GM12872 (cell line): ENCODE measurements around the gene SNAPC3.

ENCODE experiments used
- TF ChIP-seq, protein P1 (sequence below): IDR thresholded peaks from 3 replicates; pipeline ENCODE4 v1.5.1; 2011; ENCODE audit warnings: low read depth, mild to moderate bottlenecking, low read length, moderate library complexity; ENCODE audit not compliant: insufficient read depth

Gene SNAPC3

DNA sequence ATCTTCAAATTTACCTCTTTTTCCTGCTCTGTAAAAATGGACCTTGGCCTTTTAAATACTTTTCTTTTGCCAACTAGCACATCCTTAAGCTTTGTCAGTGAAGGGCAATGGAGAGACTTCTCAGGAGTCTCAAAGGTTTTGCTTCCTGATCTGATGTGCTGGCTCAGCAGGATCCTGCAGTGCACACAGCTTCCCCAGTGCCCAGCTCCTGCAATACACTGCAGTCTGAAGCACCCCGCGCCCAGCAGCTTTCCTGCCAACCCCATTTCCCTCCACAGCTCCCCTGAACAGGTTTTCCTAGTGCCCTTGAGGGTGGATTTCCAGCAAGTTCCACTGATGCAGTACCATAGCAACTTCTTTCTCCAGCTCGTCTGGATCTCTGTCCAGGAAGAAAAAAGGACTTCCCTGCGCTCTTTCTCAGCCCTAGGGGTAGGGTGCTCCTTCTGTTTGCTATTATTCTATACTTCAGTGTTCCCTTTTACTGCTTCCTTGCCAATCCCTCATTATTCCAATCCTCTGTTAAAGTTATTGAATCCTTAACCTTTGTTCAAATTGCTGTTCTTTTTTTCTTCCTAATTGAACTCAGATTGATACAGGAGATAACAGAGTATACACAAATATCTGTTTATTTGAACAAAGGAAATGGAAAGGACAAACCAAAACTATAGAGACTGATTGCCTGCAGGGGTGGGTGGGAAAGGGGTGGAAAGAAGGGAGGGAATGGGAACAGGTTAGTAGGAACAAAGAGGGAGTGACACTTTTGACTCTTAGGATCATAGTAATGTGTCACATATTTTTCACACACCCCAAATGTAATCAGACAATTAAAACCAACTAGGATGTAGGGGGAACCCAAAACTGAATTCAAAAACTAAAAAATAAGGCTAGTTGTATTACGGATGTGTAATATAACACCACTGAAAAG, 8.5 kb downstream of the SNAPC3 start:
- TF ChIP-seq, protein P1, sequence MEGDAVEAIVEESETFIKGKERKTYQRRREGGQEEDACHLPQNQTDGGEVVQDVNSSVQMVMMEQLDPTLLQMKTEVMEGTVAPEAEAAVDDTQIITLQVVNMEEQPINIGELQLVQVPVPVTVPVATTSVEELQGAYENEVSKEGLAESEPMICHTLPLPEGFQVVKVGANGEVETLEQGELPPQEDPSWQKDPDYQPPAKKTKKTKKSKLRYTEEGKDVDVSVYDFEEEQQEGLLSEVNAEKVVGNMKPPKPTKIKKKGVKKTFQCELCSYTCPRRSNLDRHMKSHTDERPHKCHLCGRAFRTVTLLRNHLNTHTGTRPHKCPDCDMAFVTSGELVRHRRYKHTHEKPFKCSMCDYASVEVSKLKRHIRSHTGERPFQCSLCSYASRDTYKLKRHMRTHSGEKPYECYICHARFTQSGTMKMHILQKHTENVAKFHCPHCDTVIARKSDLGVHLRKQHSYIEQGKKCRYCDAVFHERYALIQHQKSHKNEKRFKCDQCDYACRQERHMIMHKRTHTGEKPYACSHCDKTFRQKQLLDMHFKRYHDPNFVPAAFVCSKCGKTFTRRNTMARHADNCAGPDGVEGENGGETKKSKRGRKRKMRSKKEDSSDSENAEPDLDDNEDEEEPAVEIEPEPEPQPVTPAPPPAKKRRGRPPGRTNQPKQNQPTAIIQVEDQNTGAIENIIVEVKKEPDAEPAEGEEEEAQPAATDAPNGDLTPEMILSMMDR, result no peak

DNA sequence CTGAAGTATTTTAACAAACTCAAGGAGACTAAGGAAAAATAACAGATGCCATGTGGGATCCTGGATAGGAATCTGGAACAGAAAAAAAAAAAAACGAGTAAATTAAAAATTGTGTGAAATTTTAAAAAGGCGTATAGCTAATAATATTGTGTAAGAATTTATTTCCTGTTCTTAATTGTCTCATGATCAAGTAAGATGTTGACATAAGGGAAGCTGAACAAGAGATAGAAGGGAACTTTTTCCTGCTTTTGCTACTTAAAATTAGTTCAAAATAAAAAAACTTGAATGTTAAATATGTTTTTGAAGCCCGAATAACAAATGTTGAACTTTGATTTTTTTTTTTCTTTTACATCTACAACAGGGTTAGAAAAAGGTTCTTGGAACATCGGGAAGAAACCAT, 10.5 kb downstream of the SNAPC3 start:
- TF ChIP-seq, protein P1, result no peak

DNA sequence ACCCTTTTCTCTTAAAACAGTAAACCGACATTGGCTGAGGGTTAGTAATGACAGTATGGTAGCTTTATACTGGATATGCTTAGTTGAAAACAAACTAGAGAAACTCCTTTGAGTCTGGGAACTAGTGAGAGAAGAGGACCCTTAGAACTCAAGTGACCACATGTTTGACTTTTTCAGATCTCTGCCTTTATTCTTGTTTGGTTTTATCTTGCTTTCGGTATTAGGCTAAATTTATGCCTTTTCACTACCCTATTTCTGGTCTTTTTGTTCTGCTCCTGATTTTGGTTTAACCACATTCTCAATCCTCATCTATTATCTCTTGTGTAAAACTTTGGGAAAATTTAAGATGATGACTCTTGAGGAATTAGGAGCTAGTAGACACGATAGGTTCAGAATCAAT, 11.0 kb downstream of the SNAPC3 start:
- TF ChIP-seq, protein P1, result no peak

DNA sequence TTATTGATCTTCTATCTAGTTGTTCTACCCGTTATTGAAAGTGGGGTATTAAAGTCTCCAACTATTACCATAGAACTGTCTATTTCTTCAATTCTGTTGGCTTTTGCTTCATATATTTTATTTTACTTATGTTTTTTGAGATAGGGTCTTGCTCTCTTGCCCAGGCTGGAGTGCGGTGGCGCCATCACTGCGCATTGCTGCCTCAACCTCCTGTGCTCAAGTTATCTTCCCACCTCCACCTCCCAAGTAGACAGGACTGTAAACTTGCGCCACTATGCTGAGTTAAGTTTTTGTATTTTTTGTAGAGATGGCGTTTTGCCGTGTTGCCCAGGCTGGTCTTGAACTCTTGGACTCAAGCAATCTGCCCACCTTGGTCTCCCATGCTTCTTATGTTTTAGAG, 16.2 kb downstream of the SNAPC3 start:
- TF ChIP-seq, protein P1, result no peak

DNA sequence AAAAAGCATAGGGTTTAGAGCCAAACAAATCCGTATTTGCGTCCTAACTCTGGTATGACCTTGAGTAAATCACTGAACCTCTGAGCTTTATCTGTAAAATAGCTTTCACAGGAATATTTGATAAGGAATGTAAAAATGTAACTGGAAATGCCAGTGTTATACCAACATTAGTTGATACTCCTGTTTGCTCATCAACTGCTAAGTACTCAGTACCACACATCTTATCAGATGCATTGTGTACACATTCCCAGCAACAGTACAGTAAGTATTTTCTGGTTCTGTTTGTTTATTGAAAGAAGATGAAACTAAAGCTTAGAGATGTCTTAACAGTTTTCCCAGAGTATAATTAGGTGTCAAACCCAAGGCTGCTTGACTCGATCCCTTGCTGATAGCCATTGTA, 21.5 kb downstream of the SNAPC3 start:
- TF ChIP-seq, protein P1, result no peak

DNA sequence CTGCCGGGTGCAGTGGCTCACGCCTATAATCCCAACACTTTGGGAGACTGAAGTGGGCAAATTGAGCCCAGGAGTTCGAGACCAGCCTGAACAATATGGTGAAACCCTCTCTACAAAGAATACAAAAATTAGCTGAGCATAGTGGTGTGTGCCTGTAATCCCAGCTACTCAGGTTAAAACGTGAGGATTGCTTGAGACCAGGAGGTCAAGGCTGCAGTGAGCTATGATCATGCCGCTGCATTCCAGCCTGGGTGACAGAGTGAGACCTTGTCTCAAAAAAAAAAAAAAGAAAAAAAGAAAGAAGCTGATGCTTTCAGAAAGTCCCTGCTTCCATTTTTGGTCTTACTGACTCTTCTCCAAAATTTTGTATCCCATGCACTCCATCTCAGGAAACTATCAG, 31.3 kb downstream of the SNAPC3 start:
- TF ChIP-seq, protein P1, result no peak

DNA sequence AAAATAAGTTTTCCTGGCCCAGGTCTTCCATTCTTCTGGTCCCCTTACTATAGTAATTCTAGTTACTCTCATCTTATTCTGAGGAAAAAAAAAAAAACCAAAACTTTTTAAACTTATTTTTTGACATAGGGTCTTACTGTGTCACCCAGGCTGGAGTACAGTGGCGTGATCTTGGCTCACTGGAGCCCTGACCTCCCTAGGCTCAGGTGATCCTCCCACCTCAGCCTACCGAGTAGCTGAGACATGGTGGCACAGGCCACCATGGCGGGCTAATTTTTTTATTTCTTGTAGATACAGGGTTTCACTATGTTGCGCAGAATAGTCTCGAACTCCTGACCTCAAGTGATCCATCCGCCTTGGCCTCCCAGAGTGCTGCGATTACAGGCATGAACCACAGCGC, 38.4 kb downstream of the SNAPC3 start:
- TF ChIP-seq, protein P1, result no peak
